GM12878 (cell line): ENCODE data around the gene ELMO2. TPM values are rescaled to one million over a fixed set of nuclear protein-coding genes. Genes with fewer than 3 reads are reported as not detected.

Experiments used
- ATAC-seq: fragments of 200-7000 bp; cut with Tn5 transposase; 3 replicates; pipeline ENCODE4 v1.9.1; 2020; ENCODE audit warnings: mild to moderate bottlenecking, moderate library complexity
- BruUV-seq: library from RNA; stranded (reverse); fragments of 400-500 nt; replicated peaks from 2 replicates; lab custom pipeline; 2021; lab: Mats Ljungman, UMichigan
- CTCF ChIA-PET: fragments of 300-600 bp; sonication (Branson Sonifier 250); formaldehyde crosslinking; extraction: SDS; loops from one replicate; lab custom pipeline; 2021; ENCODE audit warnings: inconsistent platforms; lab: Yijun Ruan, JAX
- POLR2A ChIA-PET: fragments of 350-600 bp; formaldehyde crosslinking; extraction: SDS; loops from one replicate; lab custom pipeline; 2021; ENCODE audit warnings: inconsistent platforms; lab: Charles Lee
- RAD21 ChIA-PET: fragments of 300-600 bp; sonication (Branson Sonifier 250); formaldehyde crosslinking; loops from one replicate; lab custom pipeline; 2023; ENCODE audit warnings: antibody characterized with exemption; ENCODE audit not compliant: unreplicated experiment; lab: Charles Lee
- SMC1A ChIA-PET: fragments of 300-600 bp; sonication (Branson Sonifier 250); formaldehyde crosslinking; loops from one replicate; lab custom pipeline; 2023; ENCODE audit not compliant: unreplicated experiment, uncharacterized antibody; lab: Charles Lee
- DNase-seq: peaks from one replicate; pipeline ENCODE4 v3.0.0-alpha.2; 2011; ENCODE audit warnings: low read depth, low spot score
- FAIRE-seq: peaks from 3 replicates; lab custom pipeline; 2011; peaks lifted over from hg19 to GRCh38; lab: Jason Lieb, UNC
- H2AFZ ChIP-seq: 2 replicates; pipeline ENCODE4 v1.6.0; 2011; ENCODE audit warnings: low read depth, low read length, control low read depth; ENCODE audit not compliant: control insufficient read depth
- H3K27ac ChIP-seq: 2 replicates; pipeline ENCODE4 v1.5.1; 2011; ENCODE audit warnings: control low read depth; ENCODE audit not compliant: control insufficient read depth, insufficient read depth
- H3K27me3 ChIP-seq, 2 experiments: replicated peaks in 1 of 2; 2 replicates each; pipeline versions ENCODE4 v1.6.0 to v1.6.1; 2011; ENCODE audit warnings: low read length in 1 of 2; ENCODE audit not compliant: control insufficient read depth in 2 of 2, insufficient read depth in 2 of 2
- H3K36me3 ChIP-seq, 2 experiments: 2 replicates each; pipeline ENCODE4 v1.5.1; 2011; ENCODE audit warnings: low read length in 1 of 2; ENCODE audit not compliant: control insufficient read depth in 2 of 2, insufficient read depth in 2 of 2
- H3K4me1 ChIP-seq: 2 replicates; pipeline ENCODE4 v1.6.1; 2011; ENCODE audit warnings: mild to moderate bottlenecking, low read length, moderate library complexity, mixed read lengths; ENCODE audit not compliant: control insufficient read depth, insufficient read depth
- H3K4me2 ChIP-seq: 2 replicates; pipeline ENCODE4 v1.6.0; 2011; ENCODE audit warnings: control low read depth; ENCODE audit not compliant: control insufficient read depth, insufficient read depth
- H3K4me3 ChIP-seq: fragments of 200-600 bp; sonication (generic); 2 replicates; pipeline ENCODE4 v1.5.1; 2016
- H3K79me2 ChIP-seq: 2 replicates; pipeline ENCODE4 v1.6.0; 2011; ENCODE audit warnings: low read length; ENCODE audit not compliant: control insufficient read depth, insufficient read depth
- H3K9ac ChIP-seq: 2 replicates; pipeline ENCODE4 v1.8.0; 2011; ENCODE audit warnings: low read length, control low read depth, mixed read lengths; ENCODE audit not compliant: control insufficient read depth, insufficient read depth
- H3K9me3 ChIP-seq: replicated peaks from 3 replicates; pipeline ENCODE4 v1.5.1; 2011; ENCODE audit warnings: mild to moderate bottlenecking, low read length; ENCODE audit not compliant: control insufficient read depth, insufficient read depth
- H4K20me1 ChIP-seq: 2 replicates; pipeline ENCODE4 v1.6.0; 2011; ENCODE audit not compliant: control insufficient read depth, insufficient read depth
- BCLAF1 ChIP-seq: fragments of 450-650 bp; IDR thresholded peaks from 2 replicates; pipeline ENCODE4 v1.6.1; 2017; ENCODE audit warnings: antibody characterized with exemption, mild to moderate bottlenecking, moderate library complexity
- ESRRA ChIP-seq: IDR thresholded peaks from 2 replicates; pipeline ENCODE4 v1.6.1; 2012; ENCODE audit warnings: mild to moderate bottlenecking, low read length, improper control_type of control experiment
- HDAC2 ChIP-seq: fragments of 200-600 bp; sonication (generic); IDR thresholded peaks from 2 replicates; pipeline ENCODE4 v1.6.1; 2017
- HDGF ChIP-seq: fragments of 450-650 bp; IDR thresholded peaks from 2 replicates; pipeline ENCODE4 v1.6.1; 2016; ENCODE audit warnings: antibody characterized with exemption
- IRF4 ChIP-seq: IDR thresholded peaks from 2 replicates; pipeline ENCODE4 v1.6.1; 2011; ENCODE audit warnings: low read depth, low read length
- RELA ChIP-seq: fragments of 450-650 bp; IDR thresholded peaks from 2 replicates; pipeline ENCODE4 v1.8.0; 2014; ENCODE audit warnings: borderline replicate concordance; ENCODE audit not compliant: partially characterized antibody
- STAT1 ChIP-seq: fragments of 450-650 bp; conservative IDR thresholded peaks from 2 replicates; pipeline ENCODE4 v1.6.1; 2014; ENCODE audit warnings: antibody characterized with exemption, mild to moderate bottlenecking
- ZBED1 ChIP-seq: IDR thresholded peaks from 2 replicates; pipeline ENCODE4 v1.6.1; 2016; ENCODE audit warnings: borderline replicate concordance
- ZNF622 ChIP-seq: fragments of 450-650 bp; IDR thresholded peaks from 2 replicates; pipeline ENCODE4 v1.6.1; 2017; ENCODE audit warnings: mild to moderate bottlenecking, inconsistent platforms
- ZNF687 ChIP-seq: fragments of 450-650 bp; IDR thresholded peaks from 2 replicates; pipeline ENCODE4 v1.6.1; 2017; ENCODE audit warnings: mild to moderate bottlenecking, moderate library complexity
- WGBS: methylation state at CpG from one replicate; pipeline ENCODE4 v1.1.6; 2016; ENCODE audit warnings: low lambda C conversion rate; ENCODE audit not compliant: insufficient replicate concordance, insufficient coverage; ENCODE audit errors: missing lambda C conversion rate; 5-methylcytosine and 5-hydroxymethylcytosine counted together
- in situ Hi-C: fragments of 300-500 bp; cut with MboI; formaldehyde crosslinking; loops from 9 replicates; pipeline ENCODE4 v1.14.3; 2018; ENCODE audit warnings: mixed read lengths
- intact Hi-C: fragments of 100-400 bp; cut with micrococcal nuclease; formaldehyde crosslinking; loops from one replicate; pipeline ENCODE4 v1.14.2; 2022; ENCODE audit not compliant: unreplicated experiment
- polyA plus RNA-seq, 11 experiments: library from polyadenylated mRNA; depleted of rRNA in 4 of 11; unstranded in 6 of 11; stranded (reverse) in 5 of 11; fragments of >200 nt; fragmentation: Nextera tagmentation in 4 of 11; fragmentation: Illumina TruSeq in 1 of 11; extraction: Ambion mirVana in 4 of 11; extraction: Trizol in 1 of 11; gene quantifications; 1 replicate in 1 of 11; 2 replicates in 10 of 11; pipeline versions ENCODE4 v1.2.1 to v1.2.3, GENCODE V29; 2011 to 2016; ENCODE audit warnings: inconsistent platforms in 2 of 11, missing spikeins in 2 of 11, low read depth in 1 of 11
- total RNA-seq, 4 experiments: library from RNA; depleted of rRNA in 3 of 4; stranded (reverse); fragments of >200 nt in 3 of 4; fragmentation: Illumina TruSeq in 1 of 4; extraction: Trizol in 1 of 4; gene quantifications; 2 replicates each; pipeline versions ENCODE4 v1.2.1 to v1.2.3, GENCODE V29; 2013 to 2021

ELMO2 gene
- total and polyA plus RNA-seq, 10 of the 15 experiments (the other 5 are each of a cell fraction or from before 2014, with no cell fraction given): 14.2 to 40.2 (median 37.6) TPM

DNA sequence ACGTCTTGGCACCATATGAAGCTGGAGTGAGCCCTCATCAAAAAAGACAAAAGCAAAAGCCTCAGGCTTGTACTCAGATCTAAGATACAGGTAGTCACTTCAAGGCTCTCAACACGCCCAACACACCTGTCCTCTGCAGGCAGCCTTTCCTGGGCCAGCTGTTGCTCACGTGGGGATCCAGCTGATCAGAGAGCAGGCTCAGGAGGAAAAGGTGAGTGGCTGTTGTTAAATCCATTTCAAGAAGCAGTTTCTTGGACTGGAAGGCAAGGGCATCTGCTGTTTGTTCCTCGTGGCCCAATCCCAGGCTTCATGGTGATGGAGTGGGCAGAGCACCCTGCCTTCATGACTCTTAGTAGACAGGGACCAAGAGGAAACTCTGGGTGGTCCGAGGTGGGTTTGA lies 39.6 kb downstream of the ELMO2 start:
- RAD21 ChIA-PET: interaction anchor here (0.7 kb wide), 1 partner anchor 38 kb away, joined by 3 read pairs; no protein-coding TSS in a partner anchor
- Histone ChIP-seq H3K27ac (no peak overlapping the region), H3K4me2 (no peak overlapping the region), H3K4me3 (no peak overlapping the region), H4K20me1 (no peaks in the 10 kb centered on the region), H3K4me1 (peaks cover 7% of the 10 kb centered on the region), H2AFZ (no peak overlapping the region), H3K9me3 (no peaks in the 10 kb centered on the region), H3K36me3 (peaks cover 18 to 36% of the 10 kb centered on the region in 2 experiments), H3K79me2 (peaks cover 23% of the 10 kb centered on the region), H3K27me3 (no peaks in the 10 kb centered on the region), H3K9ac (no peak overlapping the region)
- in situ Hi-C loops: loop anchor here (5.0 to 25.0 kb wide), 2 partner anchors 35 to 555 kb away; partner anchors contain the start of gene UBE2C
- TF ChIP-seq ZNF622 (no peak), RELA (no peak), IRF4 (no peak), ZBED1 (no peak), ESRRA (no peak), BCLAF1 (no peak), HDAC2 (no peak), HDGF (no peak), STAT1 (no peak), ZNF687 (no peak)
- WGBS: 93% methylated on average over 5 of the region's 5 CpGs
- SMC1A ChIA-PET: no interaction called here
- ATAC-seq (no peak), DNase-seq (no peak), FAIRE-seq (no peak)
- CTCF ChIA-PET: interaction anchor here (1.0 kb wide), 1 partner anchor 238 kb away, joined by 3 read pairs; no protein-coding TSS in a partner anchor
- no TSS peak for BruUV-seq
- POLR2A ChIA-PET: no interaction called here
- intact Hi-C loops: no loop called here
